ENCODE results near the gene TRPM5. TPM values are rescaled to one million over a fixed set of nuclear protein-coding genes. Genes with fewer than 3 reads are reported as not detected.

The TRPM5 gene
- total RNA-seq, 2 experiments from 2014 or later: not detected

- peak; percentile 78 for DNase-seq
- Mint-ChIP-seq H3K4me3 (no peak overlapping the region), H3K4me1 (ENCODE audit: low read depth) (no peaks in the 10 kb centered on the region), H3K9me3 (ENCODE audit: insufficient read depth) (no peaks in the 10 kb centered on the region), H3K27me3 (ENCODE audit: low read depth) (no peaks in the 10 kb centered on the region), H3K36me3 (ENCODE audit: low read depth) (no peaks in the 10 kb centered on the region), H3K27ac (no peak overlapping the region)
- ATAC-seq: peak; percentile 93
- POLR2A ChIA-PET: interaction anchor here (0.7 to 1.1 kb wide), 3 partner anchors 20 to 119 kb away, joined by 3 read pairs; partner anchors contain the start of genes C11orf21, TSPAN32 and TSSC4
- CTCF ChIA-PET: interaction anchor here (0.6 to 10.1 kb wide), 30 partner anchors 10 to 671 kb away, joined by 3 to 351 read pairs (median 4); partner anchors contain the start of genes C11orf21, PHLDA2, TSPAN32 and TSSC4
Observed at GRCh38 chr11:2420502-2421225, 23.6 kb downstream of the TRPM5 start.

DNA sequence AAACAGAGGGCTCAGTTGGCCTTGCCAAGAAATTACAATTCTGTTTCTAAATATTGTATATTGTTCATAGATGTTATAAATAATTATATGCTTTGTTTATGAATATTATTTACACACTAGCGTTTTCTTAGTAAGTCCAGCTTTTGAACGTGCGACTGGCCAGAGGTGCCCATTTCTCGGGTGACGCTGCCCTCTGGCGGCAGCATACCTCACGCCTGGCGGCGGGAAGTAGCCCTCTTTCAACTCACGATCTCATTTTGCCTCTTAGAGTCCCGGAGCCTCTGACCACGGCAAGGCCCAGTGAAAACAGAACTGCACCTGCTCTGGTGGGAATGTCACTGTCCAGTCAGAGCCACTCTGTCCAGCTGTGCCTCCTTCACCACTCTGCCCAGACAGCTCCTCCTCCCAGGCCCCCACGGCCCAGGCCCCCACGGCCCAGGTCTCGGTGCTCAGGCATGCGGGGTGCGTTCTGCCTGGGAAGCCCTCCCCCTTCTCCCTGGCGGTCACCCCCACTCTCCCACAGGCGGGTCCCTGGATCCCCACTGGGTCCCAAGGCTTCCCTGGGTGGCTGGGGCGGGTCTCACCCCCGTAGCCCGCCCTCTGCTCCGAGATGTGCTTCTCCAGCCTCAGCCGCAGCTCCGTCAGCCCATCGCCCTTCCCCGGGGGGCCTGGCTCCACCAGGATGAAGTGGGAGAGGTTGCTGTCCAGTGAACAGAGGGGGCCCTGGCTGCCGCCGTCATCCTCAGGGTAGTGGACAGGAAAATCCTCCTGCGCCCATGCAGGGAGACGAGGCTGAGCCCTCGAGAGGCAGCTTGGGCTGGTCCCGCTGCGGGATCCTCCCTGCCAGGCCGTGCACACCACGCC lies 24.4 kb downstream of the TRPM5 start:
- ATAC-seq (peak; percentile 47), DNase-seq (peak; percentile 76)
- Mint-ChIP-seq H3K27me3 (ENCODE audit: low read depth) (no peaks in the 10 kb centered on the region), H3K27ac (no peak overlapping the region), H3K36me3 (ENCODE audit: low read depth) (no peaks in the 10 kb centered on the region), H3K4me1 (ENCODE audit: low read depth) (no peaks in the 10 kb centered on the region), H3K9me3 (ENCODE audit: insufficient read depth) (no peaks in the 10 kb centered on the region), H3K4me3 (no peak overlapping the region)
- ChIA-PET POLR2A (interaction anchor here (0.7 to 1.1 kb wide), 3 partner anchors 19 to 118 kb away, joined by 3 read pairs; partner anchors contain the start of genes C11orf21, TSPAN32 and TSSC4), CTCF (interaction anchor here (0.7 to 10.1 kb wide), 25 partner anchors 10 to 672 kb away, joined by 3 to 351 read pairs (median 4); partner anchors contain the start of genes C11orf21, CD81, PHLDA2 and TSPAN32)

GRCh38 chr11:2418693-2419360 lies 25.5 kb downstream of the TRPM5 start:
- Mint-ChIP-seq H3K27me3 (ENCODE audit: low read depth) (no peaks in the 10 kb centered on the region), H3K27ac (no peak overlapping the region), H3K36me3 (ENCODE audit: low read depth) (no peaks in the 10 kb centered on the region), H3K4me3 (no peak overlapping the region), H3K4me1 (ENCODE audit: low read depth) (no peaks in the 10 kb centered on the region), H3K9me3 (ENCODE audit: insufficient read depth) (no peaks in the 10 kb centered on the region)
- POLR2A ChIA-PET: no interaction called here
- CTCF ChIA-PET: interaction anchor here (0.6 to 10.1 kb wide), 14 partner anchors 9 to 469 kb away, joined by 3 to 351 read pairs (median 4); partner anchors contain the start of genes C11orf21, CD81, TSPAN32 and TSSC4
- ATAC-seq (no peak), DNase-seq (no peak)

DNA sequence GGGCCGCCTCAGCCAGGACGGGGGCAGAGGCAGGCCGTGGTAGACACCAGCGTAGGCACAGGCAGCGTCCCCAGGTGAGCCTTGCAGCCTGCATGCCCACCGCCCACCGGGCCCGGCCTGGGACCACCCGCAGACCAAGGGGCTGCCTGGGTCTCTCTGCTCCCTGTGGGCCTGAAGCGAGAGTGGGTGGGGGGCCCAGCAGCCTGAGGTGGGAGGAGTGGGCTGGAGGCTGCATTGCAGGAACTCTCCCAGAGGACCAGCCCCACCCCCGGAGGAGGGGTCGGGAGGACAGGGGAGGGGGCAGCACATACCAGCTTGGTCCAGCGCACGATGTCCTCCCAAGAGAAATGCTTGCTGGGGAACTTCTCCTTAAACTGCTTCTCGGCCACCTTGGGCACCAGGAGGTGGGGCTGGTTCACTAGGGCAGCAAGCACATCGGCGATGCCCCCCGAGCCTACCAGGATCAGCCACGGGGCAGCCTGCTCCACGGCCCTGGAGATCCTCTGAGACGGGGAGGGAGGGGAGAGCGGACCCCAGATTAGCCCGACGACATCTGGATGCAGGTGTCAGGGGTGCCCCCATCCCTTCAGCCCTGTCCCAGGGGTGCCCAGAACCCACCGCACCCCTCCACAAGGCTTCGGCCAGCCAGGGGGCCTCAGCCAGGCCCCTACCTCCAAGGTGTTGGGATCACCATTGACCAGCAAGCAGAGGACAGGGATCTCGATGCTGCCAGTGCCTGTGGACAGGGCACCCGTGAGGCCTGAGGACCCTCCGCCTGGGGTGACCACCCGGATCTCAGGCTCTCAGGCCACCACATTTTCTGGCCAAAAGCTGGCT lies 26.2 kb downstream of the TRPM5 start:
- Mint-ChIP-seq H3K36me3 (ENCODE audit: low read depth) (no peaks in the 10 kb centered on the region), H3K9me3 (ENCODE audit: insufficient read depth) (no peaks in the 10 kb centered on the region), H3K4me1 (ENCODE audit: low read depth) (no peaks in the 10 kb centered on the region), H3K27me3 (ENCODE audit: low read depth) (no peaks in the 10 kb centered on the region), H3K27ac (no peak overlapping the region), H3K4me3 (no peak overlapping the region)
- CTCF ChIA-PET: interaction anchor here (1.1 to 10.1 kb wide), 6 partner anchors 9 to 224 kb away, joined by 3 to 351 read pairs (median 18); partner anchors contain the start of genes C11orf21, TSPAN32 and TSSC4
- POLR2A ChIA-PET: no interaction called here
- no peak for ATAC-seq
- DNase-seq: no peak

DNA sequence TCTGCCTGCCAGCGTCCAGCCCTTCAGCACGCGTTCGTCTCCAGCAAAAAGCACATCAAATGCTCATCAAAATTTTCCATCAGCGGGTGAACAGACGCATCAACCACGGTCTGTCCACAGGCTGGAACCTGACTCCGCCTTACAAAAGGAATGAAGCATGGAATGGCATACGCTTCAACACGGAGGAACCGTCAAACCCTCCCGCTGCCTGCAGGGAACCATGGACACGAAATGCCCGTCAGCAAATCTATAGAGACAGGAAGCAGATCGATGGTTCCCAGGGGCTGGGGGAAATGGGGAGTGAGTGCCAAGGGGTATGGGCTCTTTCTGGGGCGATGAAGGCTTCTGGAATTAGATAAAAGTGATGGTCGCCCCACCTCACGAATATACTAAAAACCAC lies 27.5 kb downstream of the TRPM5 start:
- Mint-ChIP-seq H3K27me3 (ENCODE audit: low read depth) (no peaks in the 10 kb centered on the region), H3K27ac (no peak overlapping the region), H3K9me3 (ENCODE audit: insufficient read depth) (no peaks in the 10 kb centered on the region), H3K4me1 (ENCODE audit: low read depth) (no peaks in the 10 kb centered on the region), H3K4me3 (no peak overlapping the region), H3K36me3 (ENCODE audit: low read depth) (no peaks in the 10 kb centered on the region)
- ChIA-PET CTCF (interaction anchor here (1.1 to 10.1 kb wide), 2 partner anchors 112 to 218 kb away, joined by 4 to 351 read pairs; partner anchors contain the start of genes C11orf21 and TSPAN32), POLR2A (no interaction called here)
- ATAC-seq (no peak), DNase-seq (no peak)

DNA sequence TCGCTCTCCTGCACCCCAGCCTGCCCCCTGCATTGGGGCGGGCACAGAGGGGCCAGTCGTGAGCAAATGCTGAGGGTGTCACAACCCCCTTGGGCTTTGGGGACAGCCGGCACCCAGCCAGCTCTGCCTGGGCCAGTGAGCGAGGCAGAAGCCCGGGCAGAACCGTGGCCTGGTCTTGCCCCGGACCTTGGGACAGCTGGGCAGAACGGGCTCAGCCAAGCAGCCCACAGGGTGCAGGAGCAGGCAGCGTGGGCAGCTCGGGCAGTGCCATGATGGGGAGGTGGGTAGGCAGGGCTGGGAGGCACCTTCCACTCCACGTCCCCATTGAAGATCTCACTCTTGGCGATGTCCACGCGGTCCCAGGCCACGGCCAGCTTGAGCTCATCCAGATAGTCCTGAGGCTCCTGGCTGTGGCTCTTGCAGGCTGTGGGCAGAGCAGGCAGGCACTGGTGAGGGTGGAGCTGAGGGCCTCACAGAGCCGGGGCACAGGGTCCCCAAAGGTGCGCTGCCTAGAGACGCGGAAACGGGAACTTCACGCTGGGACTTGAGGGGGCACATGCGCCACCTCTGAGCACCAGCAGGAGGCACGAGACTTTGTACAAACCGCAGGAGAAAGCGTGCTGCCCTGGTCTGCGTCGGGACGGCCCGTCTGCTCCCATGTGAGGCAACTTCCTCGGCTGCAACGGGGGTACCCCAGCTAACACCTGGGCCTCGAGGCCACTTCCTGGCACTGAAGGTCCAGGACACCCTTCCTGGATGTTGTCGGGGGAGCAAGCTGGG lies 28.5 kb downstream of the TRPM5 start:
- Mint-ChIP-seq H3K9me3 (ENCODE audit: insufficient read depth) (no peaks in the 10 kb centered on the region), H3K4me1 (ENCODE audit: low read depth) (no peaks in the 10 kb centered on the region), H3K27me3 (ENCODE audit: low read depth) (no peaks in the 10 kb centered on the region), H3K4me3 (no peak overlapping the region), H3K27ac (no peak overlapping the region), H3K36me3 (ENCODE audit: low read depth) (no peaks in the 10 kb centered on the region)
- ChIA-PET POLR2A (no interaction called here), CTCF (interaction anchor here (10.1 kb wide), 1 partner anchor 111 kb away, joined by 351 read pairs; the partner anchor contains the start of genes C11orf21 and TSPAN32)
- ATAC-seq: no peak
- DNase-seq: no peak

DNA sequence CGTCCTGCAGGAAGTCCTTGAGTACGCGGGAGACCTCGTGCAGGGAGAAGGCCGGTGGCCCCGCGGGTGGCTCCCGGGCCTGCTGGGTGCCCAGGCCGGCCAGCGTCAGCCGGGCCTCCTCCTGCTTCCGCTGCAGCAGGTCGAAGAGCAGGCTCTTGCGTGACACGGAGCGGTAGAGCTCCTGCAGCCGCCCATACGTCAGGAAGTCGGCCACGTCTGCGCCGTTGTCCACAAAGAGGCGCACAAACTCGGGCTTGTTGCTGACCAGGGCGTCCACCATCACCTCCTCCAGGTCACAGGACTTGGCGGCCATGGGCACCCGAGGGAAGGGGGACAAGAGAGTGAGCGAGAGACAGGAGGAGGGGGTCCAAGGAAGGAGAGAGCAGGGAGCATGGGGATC lies 29.1 kb downstream of the TRPM5 start:
- ChIA-PET POLR2A (no interaction called here), CTCF (interaction anchor here (10.1 kb wide), 1 partner anchor 110 kb away, joined by 351 read pairs; the partner anchor contains the start of genes C11orf21 and TSPAN32)
- Mint-ChIP-seq H3K4me3 (no peak overlapping the region), H3K36me3 (ENCODE audit: low read depth) (no peaks in the 10 kb centered on the region), H3K27me3 (ENCODE audit: low read depth) (no peaks in the 10 kb centered on the region), H3K4me1 (ENCODE audit: low read depth) (no peaks in the 10 kb centered on the region), H3K9me3 (ENCODE audit: insufficient read depth) (no peaks in the 10 kb centered on the region), H3K27ac (no peak overlapping the region)
- ATAC-seq (no peak), DNase-seq (no peak)

DNA sequence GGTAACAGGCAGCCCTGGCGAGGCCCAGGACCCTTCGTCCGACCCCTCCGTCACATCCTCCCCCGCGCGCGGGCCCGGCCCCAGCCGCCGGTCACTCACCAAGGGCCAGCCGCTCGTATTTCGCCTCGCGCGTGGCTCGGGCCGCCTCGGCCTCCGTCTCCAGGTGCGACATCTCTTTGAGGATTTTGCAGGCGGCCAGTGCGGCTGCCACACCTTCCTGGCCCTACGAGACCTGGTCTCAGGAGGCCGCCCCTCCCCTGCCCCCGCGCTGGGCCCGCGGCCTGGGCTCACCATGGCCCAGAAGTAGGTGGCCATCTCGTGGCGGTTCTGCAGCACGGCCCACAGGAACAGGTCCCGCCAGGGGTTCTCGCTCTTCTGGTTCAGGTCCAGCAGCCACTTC lies 29.7 kb downstream of the TRPM5 start:
- ChIA-PET POLR2A (no interaction called here), CTCF (no interaction called here)
- ATAC-seq (no peak), DNase-seq (no peak)
- no peaks in the 10 kb centered on the region for H3K36me3 Mint-ChIP-seq (ENCODE audit: low read depth)
- no peak overlapping the region for H3K27ac Mint-ChIP-seq
- no peaks in the 10 kb centered on the region for H3K9me3 Mint-ChIP-seq (ENCODE audit: insufficient read depth)
- H3K4me3 Mint-ChIP-seq: no peak overlapping the region
- no peaks in the 10 kb centered on the region for H3K27me3 Mint-ChIP-seq (ENCODE audit: low read depth)
- no peaks in the 10 kb centered on the region for H3K4me1 Mint-ChIP-seq (ENCODE audit: low read depth)

DNA sequence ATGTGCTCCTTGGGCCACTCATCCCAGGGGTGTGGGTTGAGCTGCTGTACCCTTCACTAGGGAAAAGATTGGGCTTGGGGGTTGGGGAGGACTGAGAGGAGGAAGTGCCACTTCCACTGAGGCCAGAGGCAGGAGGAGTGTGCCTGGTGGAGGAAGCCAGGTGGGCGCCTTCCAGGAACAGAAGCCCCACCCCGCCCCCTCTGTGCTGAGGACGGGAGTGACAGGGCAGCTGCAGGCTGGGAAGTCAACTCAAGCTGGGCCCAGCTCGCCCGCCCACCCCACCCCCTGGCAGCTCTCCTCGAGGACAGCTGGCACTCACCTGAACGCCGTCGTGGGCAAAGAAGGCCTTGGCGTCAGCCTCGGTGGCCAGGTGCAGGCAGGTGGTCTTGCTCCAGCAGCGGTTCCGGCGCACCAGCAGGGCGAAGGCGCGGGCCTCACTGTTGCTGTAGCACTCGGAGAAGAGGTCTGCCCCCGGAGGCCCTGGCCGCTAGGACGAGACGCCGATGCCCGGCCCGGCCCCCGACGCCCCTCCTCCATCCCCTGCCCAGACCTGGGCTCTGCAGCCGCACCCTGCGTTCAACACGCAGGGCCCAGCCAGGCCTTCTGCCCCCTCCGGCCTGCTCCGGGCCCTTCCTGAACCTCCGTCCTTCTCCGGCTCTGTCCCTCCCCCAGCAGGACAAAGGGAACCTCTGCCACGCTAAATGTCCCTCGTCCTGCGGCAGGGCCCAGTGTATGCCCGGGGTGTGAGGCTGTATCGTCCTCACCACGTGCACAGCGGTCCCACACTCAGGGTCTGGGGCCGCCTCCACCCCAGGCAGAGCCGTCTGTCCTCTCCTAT lies 30.4 kb downstream of the TRPM5 start:
- ChIA-PET POLR2A (no interaction called here), CTCF (interaction anchor here (1.5 to 2.0 kb wide), 2 partner anchors 13 to 109 kb away, joined by 6 to 8 read pairs; partner anchors contain the start of gene TSSC4)
- H3K4me3 Mint-ChIP-seq: no peak overlapping the region
- no peak overlapping the region for H3K27ac Mint-ChIP-seq
- no peaks in the 10 kb centered on the region for H3K4me1 Mint-ChIP-seq (ENCODE audit: low read depth)
- H3K36me3 Mint-ChIP-seq (ENCODE audit: low read depth): no peaks in the 10 kb centered on the region
- ATAC-seq: no peak
- no peak for DNase-seq
- H3K9me3 Mint-ChIP-seq (ENCODE audit: insufficient read depth): no peaks in the 10 kb centered on the region
- no peaks in the 10 kb centered on the region for H3K27me3 Mint-ChIP-seq (ENCODE audit: low read depth)

All from activated CD8-positive, alpha-beta T cell treated with anti-CD3 and anti-CD28 coated beads, Interleukin-2, amount 10 ng/mL, durations not matched to agents 7 days and 5 days (primary cell).